GM23338 (cell line): ENCODE measurements around the gene MRPL18. TPM values are rescaled to one million over a fixed set of nuclear protein-coding genes. Genes with fewer than 3 reads are reported as not detected.

Experiments
- ATAC-seq: fragments of 200-7000 bp; cut with Tn5 transposase; 3 replicates; pipeline ENCODE4 v1.9.1; 2020
- DNase-seq: peaks from one replicate; pipeline ENCODE4 v3.0.0-alpha.2; 2015; ENCODE audit warnings: low spot score
- H2AFZ ChIP-seq: fragments of 200-600 bp; sonication (generic); 2 replicates; pipeline ENCODE4 v1.8.0; 2016; ENCODE audit warnings: antibody characterized with exemption, mild to moderate bottlenecking, moderate library complexity
- H3F3A ChIP-seq: fragments of 200-600 bp; sonication (generic); replicated peaks from 2 replicates; pipeline ENCODE4 v1.8.0; 2017; ENCODE audit warnings: antibody characterized with exemption, mixed run types, low read depth
- H3K27ac ChIP-seq: fragments of 200-600 bp; sonication (generic); 2 replicates; pipeline ENCODE4 v1.6.1; 2016; ENCODE audit warnings: low read depth
- H3K27me3 ChIP-seq: fragments of 200-600 bp; sonication (generic); 2 replicates; pipeline ENCODE4 v1.8.0; 2016; ENCODE audit warnings: mild to moderate bottlenecking, mixed run types, moderate library complexity; ENCODE audit not compliant: insufficient read depth
- H3K36me3 ChIP-seq: fragments of 200-600 bp; sonication (generic); 2 replicates; pipeline ENCODE4 v1.8.0; 2016; ENCODE audit warnings: mild to moderate bottlenecking; ENCODE audit not compliant: insufficient read depth
- H3K4me1 ChIP-seq: fragments of 200-600 bp; sonication (generic); 2 replicates; pipeline ENCODE4 v1.8.0; 2016; ENCODE audit warnings: mild to moderate bottlenecking, moderate library complexity; ENCODE audit not compliant: insufficient read depth
- H3K4me2 ChIP-seq: fragments of 200-600 bp; sonication (generic); 2 replicates; pipeline ENCODE4 v1.7.1; 2017; ENCODE audit warnings: mixed run types
- H3K4me3 ChIP-seq: fragments of 200-600 bp; sonication (generic); 2 replicates; pipeline ENCODE4 v1.6.1; 2016; ENCODE audit warnings: mixed run types
- H3K79me2 ChIP-seq: fragments of 200-600 bp; sonication (generic); replicated peaks from 2 replicates; pipeline ENCODE4 v1.8.0; 2017; ENCODE audit warnings: mild to moderate bottlenecking; ENCODE audit not compliant: insufficient read depth
- H3K9me2 ChIP-seq: fragments of 200-600 bp; sonication (generic); 2 replicates; pipeline ENCODE4 v1.8.0; 2017; ENCODE audit not compliant: insufficient read depth
- H4K20me1 ChIP-seq: fragments of 200-600 bp; sonication (generic); replicated peaks from 2 replicates; pipeline ENCODE4 v1.8.0; 2017; ENCODE audit warnings: mild to moderate bottlenecking; ENCODE audit not compliant: insufficient read depth
- H3K27ac Mint-ChIP-seq: 2 replicates; pipeline ENCODE4 v1.8.0; 2020; ENCODE audit warnings: inconsistent platforms, mild to moderate bottlenecking, moderate library complexity, mixed read lengths
- H3K27me3 Mint-ChIP-seq: 3 replicates; pipeline ENCODE4 v1.8.0; 2022; ENCODE audit warnings: low read depth, mild to moderate bottlenecking, moderate library complexity, mixed read lengths, inconsistent platforms; ENCODE audit not compliant: insufficient read depth, poor library complexity
- H3K36me3 Mint-ChIP-seq: 3 replicates; pipeline ENCODE4 v1.8.0; 2021; ENCODE audit warnings: low read depth, mild to moderate bottlenecking, inconsistent platforms, moderate library complexity, mixed read lengths
- H3K4me1 Mint-ChIP-seq: 3 replicates; pipeline ENCODE4 v1.8.0; 2020; ENCODE audit warnings: mild to moderate bottlenecking, inconsistent platforms, mixed read lengths
- H3K4me3 Mint-ChIP-seq: 3 replicates; pipeline ENCODE4 v1.8.0; 2021; ENCODE audit warnings: moderate library complexity, mild to moderate bottlenecking, inconsistent platforms, mixed read lengths
- H3K9me3 Mint-ChIP-seq: 3 replicates; pipeline ENCODE4 v1.8.0; 2020; ENCODE audit warnings: moderate library complexity, mild to moderate bottlenecking, inconsistent platforms, mixed read lengths
- EZH2 ChIP-seq: fragments of 200-600 bp; sonication (generic); IDR thresholded peaks from one replicate; pipeline ENCODE4 v1.8.0; 2017; ENCODE audit warnings: antibody characterized with exemption, mild to moderate bottlenecking, low read depth; ENCODE audit not compliant: unreplicated experiment
- EZH2phosphoT487 ChIP-seq: fragments of 200-600 bp; sonication (generic); IDR thresholded peaks from one replicate; pipeline ENCODE4 v1.8.1; 2018; ENCODE audit warnings: antibody characterized with exemption; ENCODE audit not compliant: unreplicated experiment
- JUNB ChIP-seq: IDR thresholded peaks from one replicate; pipeline ENCODE4 v1.6.1; 2016; ENCODE audit warnings: antibody characterized with exemption; ENCODE audit not compliant: unreplicated experiment
- STAT1 ChIP-seq: IDR thresholded peaks from one replicate; pipeline ENCODE4 v1.6.1; 2016; ENCODE audit warnings: antibody characterized with exemption; ENCODE audit not compliant: unreplicated experiment
- ZNF114 ChIP-seq: fragments of 250-450 bp; sonication (Bioruptor Pico); IDR thresholded peaks from 2 replicates; pipeline ENCODE4 v1.5.0; 2020; ENCODE audit warnings: mild to moderate bottlenecking, moderate library complexity
- ZNF331 ChIP-seq: fragments of 250-450 bp; sonication (Bioruptor Pico); IDR thresholded peaks from 2 replicates; pipeline ENCODE4 v1.5.0; 2020; ENCODE audit warnings: low read depth, mild to moderate bottlenecking, moderate library complexity
- ZNF462 ChIP-seq: fragments of 250-450 bp; sonication (Bioruptor Pico); IDR thresholded peaks from 2 replicates; pipeline ENCODE4 v1.5.0; 2020; ENCODE audit warnings: mild to moderate bottlenecking, moderate library complexity
- polyA plus RNA-seq: library from polyadenylated mRNA; unstranded; fragments of >200 nt; fragmentation: Nextera tagmentation; extraction: Ambion mirVana; gene quantifications from 2 replicates; pipeline ENCODE4 v1.2.1, GENCODE V29; 2016
- total RNA-seq: library from RNA; depleted of rRNA; stranded (reverse); fragments of >200 nt; shearing (Covaris generic); gene quantifications from 2 replicates; pipeline ENCODE4 v1.2.3, GENCODE V29; 2014
- TF ChIP-seq, protein P1 (sequence below): IDR thresholded peaks from 2 replicates; pipeline ENCODE4 v1.6.1; 2016; ENCODE audit warnings: antibody characterized with exemption

The MRPL18 gene
- total and polyA plus RNA-seq, 2 experiments from 2014 or later, result 91.4 to 228 TPM

GRCh38 chr6:159836718-159837490 lies 46.6 kb downstream of the MRPL18 start (continued):
- TF ChIP-seq ZNF462 (CRISPR knock-in tag) (no peak), EZH2 (no peak), JUNB (no peak), ZNF331 (CRISPR knock-in tag) (no peak)

DNA sequence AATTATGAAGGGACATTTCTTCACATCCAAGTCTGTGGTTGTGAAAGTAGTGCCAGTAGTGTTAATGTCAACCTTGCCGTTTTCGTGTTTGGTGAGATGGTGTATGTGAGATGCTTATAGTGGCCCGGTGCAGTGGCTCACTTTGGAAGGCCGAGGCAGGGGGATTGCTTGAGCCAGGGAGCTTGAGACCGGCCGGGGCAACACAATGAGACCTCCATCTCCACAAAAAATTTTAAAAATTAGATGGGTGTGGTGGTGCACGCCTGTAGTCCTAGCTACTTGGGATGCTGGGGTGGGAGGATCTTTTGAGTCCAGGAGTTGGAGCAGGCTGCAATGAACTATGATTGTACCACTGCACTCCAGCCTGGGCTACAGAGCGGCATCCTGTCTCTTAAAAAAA lies 47.2 kb downstream of the MRPL18 start:
- DNase-seq (no peak), ATAC-seq (no peak)
- Mint-ChIP-seq H3K27me3 (peaks cover 4% of the 10 kb centered on the region), H3K36me3 (no peaks in the 10 kb centered on the region), H3K27ac (peak overlapping the region; percentile 18; the same call in 1 of the 2 replicates), H3K9me3 (no peaks in the 10 kb centered on the region), H3K4me3 (no peak overlapping the region), H3K4me1 (peaks cover 50% of the 10 kb centered on the region)
- Histone ChIP-seq H3F3A (no peaks in the 10 kb centered on the region), H3K36me3 (no peaks in the 10 kb centered on the region), H4K20me1 (no peaks in the 10 kb centered on the region), H3K4me1 (peaks cover 26% of the 10 kb centered on the region), H3K4me3 (no peak overlapping the region), H3K9me2 (no peaks in the 10 kb centered on the region), H2AFZ (no peak overlapping the region; the same call in 1 of the 2 replicates), H3K27ac (no peak overlapping the region), H3K79me2 (no peaks in the 10 kb centered on the region), H3K4me2 (no peak overlapping the region), H3K27me3 (no peaks in the 10 kb centered on the region)
- TF ChIP-seq, protein P1, sequence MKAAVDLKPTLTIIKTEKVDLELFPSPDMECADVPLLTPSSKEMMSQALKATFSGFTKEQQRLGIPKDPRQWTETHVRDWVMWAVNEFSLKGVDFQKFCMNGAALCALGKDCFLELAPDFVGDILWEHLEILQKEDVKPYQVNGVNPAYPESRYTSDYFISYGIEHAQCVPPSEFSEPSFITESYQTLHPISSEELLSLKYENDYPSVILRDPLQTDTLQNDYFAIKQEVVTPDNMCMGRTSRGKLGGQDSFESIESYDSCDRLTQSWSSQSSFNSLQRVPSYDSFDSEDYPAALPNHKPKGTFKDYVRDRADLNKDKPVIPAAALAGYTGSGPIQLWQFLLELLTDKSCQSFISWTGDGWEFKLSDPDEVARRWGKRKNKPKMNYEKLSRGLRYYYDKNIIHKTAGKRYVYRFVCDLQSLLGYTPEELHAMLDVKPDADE, result no peak
- TF ChIP-seq ZNF114 (CRISPR knock-in tag) (no peak), ZNF331 (CRISPR knock-in tag) (no peak), ZNF462 (CRISPR knock-in tag) (no peak), EZH2phosphoT487 (no peak), STAT1 (no peak)
